Measurements from ENCODE around the gene EZH2. TPM values are rescaled to one million over a fixed set of nuclear protein-coding genes. Genes with fewer than 3 reads are reported as not detected.

EZH2 gene
- total RNA-seq, 4 donors from 2014 or later: 1.7 to 5.8 (median 2.4) TPM

DNA sequence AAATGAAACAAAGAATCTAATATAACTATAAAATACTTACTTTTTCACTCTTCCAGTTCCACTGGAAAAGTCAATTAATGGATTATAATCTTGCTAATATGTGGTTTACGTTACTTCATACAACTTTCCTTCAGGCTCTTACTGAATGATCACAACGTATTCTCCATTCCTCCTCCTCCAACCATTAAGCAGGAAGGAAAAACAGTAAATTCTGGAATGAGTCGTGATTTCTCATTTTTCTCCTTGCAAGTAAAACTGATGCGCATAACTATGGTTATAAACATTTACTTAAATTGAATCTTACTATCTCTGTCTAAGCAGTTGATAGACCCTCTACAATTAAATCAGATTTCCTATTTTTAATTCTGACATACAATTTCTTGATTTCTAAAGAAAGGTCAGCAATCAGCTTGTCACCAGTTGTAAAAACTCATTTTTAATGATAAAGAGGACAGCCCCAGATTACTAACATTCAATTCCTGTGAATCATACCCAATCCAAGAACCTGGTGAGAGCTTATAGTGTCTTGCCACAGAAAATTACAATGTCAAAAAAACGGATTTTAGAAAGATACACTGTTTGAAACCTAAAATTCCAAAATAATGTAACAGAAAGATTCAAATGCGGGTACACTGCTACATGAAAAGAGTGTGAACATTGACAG, 64.3 kb downstream of the EZH2 start:
- TF ChIP-seq, protein P1, sequence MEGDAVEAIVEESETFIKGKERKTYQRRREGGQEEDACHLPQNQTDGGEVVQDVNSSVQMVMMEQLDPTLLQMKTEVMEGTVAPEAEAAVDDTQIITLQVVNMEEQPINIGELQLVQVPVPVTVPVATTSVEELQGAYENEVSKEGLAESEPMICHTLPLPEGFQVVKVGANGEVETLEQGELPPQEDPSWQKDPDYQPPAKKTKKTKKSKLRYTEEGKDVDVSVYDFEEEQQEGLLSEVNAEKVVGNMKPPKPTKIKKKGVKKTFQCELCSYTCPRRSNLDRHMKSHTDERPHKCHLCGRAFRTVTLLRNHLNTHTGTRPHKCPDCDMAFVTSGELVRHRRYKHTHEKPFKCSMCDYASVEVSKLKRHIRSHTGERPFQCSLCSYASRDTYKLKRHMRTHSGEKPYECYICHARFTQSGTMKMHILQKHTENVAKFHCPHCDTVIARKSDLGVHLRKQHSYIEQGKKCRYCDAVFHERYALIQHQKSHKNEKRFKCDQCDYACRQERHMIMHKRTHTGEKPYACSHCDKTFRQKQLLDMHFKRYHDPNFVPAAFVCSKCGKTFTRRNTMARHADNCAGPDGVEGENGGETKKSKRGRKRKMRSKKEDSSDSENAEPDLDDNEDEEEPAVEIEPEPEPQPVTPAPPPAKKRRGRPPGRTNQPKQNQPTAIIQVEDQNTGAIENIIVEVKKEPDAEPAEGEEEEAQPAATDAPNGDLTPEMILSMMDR (IDR thresholded peaks at IDR 0.05): no peak
- ATAC-seq (ENCODE audit: low FRiP score) (no peak), DNase-seq (ENCODE audit: low spot score) (no peak)

DNA sequence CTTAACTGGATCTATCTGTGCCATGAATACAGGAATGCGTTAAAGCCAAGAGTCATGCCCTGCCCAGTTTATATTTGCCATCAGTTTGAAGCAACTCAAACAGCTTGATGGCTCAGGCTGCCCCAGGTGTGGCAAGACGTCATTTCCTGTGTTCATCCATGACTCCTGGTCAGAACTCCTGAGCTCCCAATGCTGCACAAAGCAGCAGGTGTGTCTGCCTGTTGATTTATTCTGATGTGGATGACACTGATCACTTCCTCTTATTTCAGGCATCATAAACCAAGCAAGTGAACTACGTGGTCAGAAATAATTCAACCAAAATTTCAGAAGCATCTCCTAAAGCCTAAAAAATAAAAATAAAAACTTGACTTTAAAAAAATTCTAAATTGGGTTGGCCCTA, 68.5 kb downstream of the EZH2 start:
- no peak for ATAC-seq (ENCODE audit: low FRiP score)
- no peak for DNase-seq (ENCODE audit: low spot score)
- TF ChIP-seq, protein P1 (IDR thresholded peaks at IDR 0.05): no peak

DNA sequence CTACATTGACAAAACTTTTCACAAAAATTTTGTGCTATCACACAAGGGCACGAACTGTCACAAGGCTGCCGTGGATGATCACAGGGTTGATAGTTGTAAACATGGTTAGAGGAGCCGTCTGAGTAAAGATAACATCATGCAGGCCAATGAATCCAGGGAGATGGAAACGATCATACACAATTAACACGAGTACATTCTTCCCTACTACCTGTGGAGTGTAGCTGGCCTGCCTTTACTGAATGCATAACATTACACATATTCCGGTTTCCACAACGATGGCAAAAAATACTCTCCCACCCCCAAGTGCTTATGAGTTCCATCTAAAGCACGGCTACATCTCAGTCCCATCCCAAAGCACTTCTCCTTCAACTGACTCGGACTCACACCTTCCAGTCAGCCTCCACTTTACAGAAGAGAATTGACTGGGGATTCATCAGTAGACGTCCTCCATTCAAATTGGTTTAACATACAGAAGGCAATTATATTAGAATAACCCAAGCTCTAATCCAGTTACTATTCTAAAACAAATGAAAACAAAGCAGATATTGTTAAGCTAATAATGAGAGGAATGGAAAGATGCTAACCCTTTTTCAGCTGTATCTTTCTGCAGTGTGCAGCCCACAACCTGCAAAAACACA, 69.0 kb downstream of the EZH2 start:
- DNase-seq (ENCODE audit: low spot score) (no peak), ATAC-seq (ENCODE audit: low FRiP score) (no peak)
- TF ChIP-seq, protein P1 (IDR thresholded peaks at IDR 0.05): no peak

DNA sequence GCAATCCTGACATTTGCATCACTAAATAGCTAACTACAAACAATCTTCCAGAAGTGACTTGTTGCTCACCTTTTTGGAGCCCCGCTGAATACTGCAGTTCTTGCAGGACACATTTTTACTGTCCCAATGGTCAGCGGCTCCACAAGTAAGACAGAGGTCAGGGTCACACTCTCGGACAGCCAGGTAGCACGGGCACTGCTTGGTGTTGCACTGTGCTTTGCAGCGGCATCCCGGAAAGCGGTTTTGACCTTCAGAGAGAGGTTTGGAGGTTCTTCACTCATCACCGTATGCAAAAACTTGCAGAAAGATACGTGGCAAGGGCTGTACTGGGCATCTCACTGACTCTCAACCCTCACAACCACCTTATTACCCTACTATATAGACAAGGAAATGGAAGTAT, 70.2 kb downstream of the EZH2 start:
- ATAC-seq (ENCODE audit: low FRiP score): no peak
- TF ChIP-seq, protein P1 (IDR thresholded peaks at IDR 0.05): no peak
- no peak for DNase-seq (ENCODE audit: low spot score)

DNA sequence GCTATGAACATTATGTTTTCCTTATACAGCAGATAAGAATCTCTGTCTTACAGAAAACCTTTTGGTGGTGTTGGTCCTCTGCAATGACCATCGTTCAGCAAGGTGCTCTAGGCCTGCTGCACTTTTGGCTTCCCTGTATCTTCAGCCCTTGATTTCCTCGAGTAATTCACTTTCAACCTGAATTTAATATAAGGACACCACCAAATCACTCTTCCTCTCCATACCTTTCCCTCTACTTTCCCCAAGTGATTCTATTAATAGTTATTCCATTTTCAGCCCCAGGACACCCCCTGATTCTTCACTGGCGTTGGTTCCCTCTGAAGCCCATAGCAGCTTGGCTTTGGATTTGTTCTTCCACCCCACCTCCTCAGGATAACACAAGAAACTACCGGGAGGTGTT, 72.2 kb downstream of the EZH2 start:
- no peak for ATAC-seq (ENCODE audit: low FRiP score)
- TF ChIP-seq, protein P1 (IDR thresholded peaks at IDR 0.05): no peak
- no peak for DNase-seq (ENCODE audit: low spot score)

DNA sequence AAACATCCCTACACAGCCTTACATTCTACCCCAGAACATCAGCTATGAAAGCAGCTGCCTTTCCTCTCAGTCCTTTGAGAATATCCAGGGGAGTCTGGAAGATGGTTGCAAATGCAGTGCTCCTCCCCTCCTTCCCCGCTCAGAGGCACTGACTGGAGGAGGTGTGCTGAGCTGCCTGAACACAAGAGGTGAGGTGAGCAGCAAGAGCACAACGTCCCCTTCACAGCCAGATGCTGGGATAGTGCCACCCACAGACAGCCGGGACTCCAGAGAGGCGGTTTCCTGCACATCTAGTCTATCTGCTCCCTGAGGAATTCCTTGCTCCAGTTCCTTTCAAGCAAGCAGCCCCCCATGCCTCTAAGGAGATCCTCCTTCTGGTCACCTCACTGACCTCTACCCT, 74.2 kb downstream of the EZH2 start:
- TF ChIP-seq, protein P1 (IDR thresholded peaks at IDR 0.05): no peak
- DNase-seq (ENCODE audit: low spot score): no peak
- no peak for ATAC-seq (ENCODE audit: low FRiP score)

DNA sequence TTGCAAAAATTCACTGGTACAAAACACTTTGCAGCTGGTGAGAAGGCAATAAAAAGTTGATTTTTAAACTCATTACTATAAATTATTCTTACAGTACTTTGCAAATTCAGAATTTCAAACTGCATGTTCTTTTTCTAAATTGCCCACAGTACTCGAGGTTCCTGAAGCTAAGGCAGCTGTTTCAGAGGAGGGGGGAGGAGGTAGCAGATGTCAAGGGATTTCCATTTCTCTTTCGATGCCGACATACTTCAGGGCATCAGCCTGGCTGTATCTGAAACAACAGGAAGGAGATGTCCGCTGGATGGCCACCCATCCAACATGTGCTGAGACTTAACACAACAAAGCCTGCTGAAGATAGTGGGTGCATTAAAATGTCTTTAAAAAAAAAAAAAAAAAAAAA, 76.7 kb downstream of the EZH2 start:
- ATAC-seq (ENCODE audit: low FRiP score): no peak

More for the DNA sequence above, 76.7 kb downstream of the EZH2 start:
- TF ChIP-seq, protein P1 (IDR thresholded peaks at IDR 0.05): no peak
- DNase-seq (ENCODE audit: low spot score): no peak

Data from omental fat pad (tissue), 4 donors.